Type B pancreatic cell (in vitro differentiated cells): Measurements from ENCODE around the gene GAPVD1. TPM values are rescaled to one million over a fixed set of nuclear protein-coding genes. Genes with fewer than 3 reads are reported as not detected.

Experiments used
- DNase-seq: peaks from one replicate; pipeline ENCODE4 v3.0.0; 2021; ENCODE audit warnings: mixed read lengths; ENCODE audit not compliant: unreplicated experiment; ENCODE audit errors: extremely low spot score
- H3K27ac Mint-ChIP-seq: 2 replicates; pipeline ENCODE4 v1.8.0; 2021; ENCODE audit warnings: mild to moderate bottlenecking, mixed read lengths
- H3K27me3 Mint-ChIP-seq: 2 replicates; pipeline ENCODE4 v1.8.0; 2021; ENCODE audit warnings: mixed read lengths
- H3K36me3 Mint-ChIP-seq: 2 replicates; pipeline ENCODE4 v1.8.0; 2021; ENCODE audit warnings: mixed read lengths
- H3K4me1 Mint-ChIP-seq: one replicate; pipeline ENCODE4 v1.8.0; 2021; ENCODE audit warnings: mixed read lengths; ENCODE audit not compliant: unreplicated experiment
- H3K4me3 Mint-ChIP-seq: 2 replicates; pipeline ENCODE4 v1.8.0; 2021; ENCODE audit warnings: mild to moderate bottlenecking, mixed read lengths
- H3K9me3 Mint-ChIP-seq: 2 replicates; pipeline ENCODE4 v1.8.0; 2021; ENCODE audit warnings: mixed read lengths
- total RNA-seq: library from RNA; stranded (reverse); gene quantifications from 2 replicates; pipeline ENCODE4 v1.2.1, GENCODE V29; 2021; ENCODE audit warnings: low replicate concordance
- TF ChIP-seq, protein P1 (sequence below): fragments of 200-600 bp; sonication (generic); conservative IDR thresholded peaks from 2 replicates; pipeline ENCODE4 v1.5.0; 2021; ENCODE audit warnings: antibody characterized with exemption, mild to moderate bottlenecking

Gene GAPVD1
- total RNA-seq, 1 donor from 2014 or later, result 44.4 TPM

DNA sequence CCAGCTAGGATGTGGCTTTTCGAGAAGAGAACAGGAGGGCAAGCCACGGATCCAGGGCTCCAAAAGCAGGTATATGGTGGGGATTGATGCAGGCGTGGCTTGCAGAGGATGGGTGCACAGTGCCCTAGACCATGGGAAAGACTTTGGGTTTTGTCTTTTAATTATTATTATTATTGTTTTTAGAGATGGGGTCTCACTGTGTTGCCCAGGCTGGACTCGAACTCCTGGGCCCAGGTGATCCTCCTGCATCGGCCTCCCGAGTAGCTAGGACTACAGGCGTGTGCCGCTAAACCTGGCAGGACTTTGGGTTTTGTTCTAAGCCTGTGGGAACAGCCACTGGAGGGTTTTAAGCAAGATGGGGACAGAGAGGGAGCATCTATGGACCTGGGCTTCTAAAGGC lies 152.0 kb downstream of the GAPVD1 start:
- Mint-ChIP-seq H3K4me1 (peaks cover 12% of the 10 kb centered on the region), H3K27me3 (peaks cover 9% of the 10 kb centered on the region), H3K9me3 (peaks cover 6% of the 10 kb centered on the region), H3K27ac (no peak overlapping the region), H3K4me3 (no peak overlapping the region), H3K36me3 (no peaks in the 10 kb centered on the region)
- DNase-seq, result no peak
- TF ChIP-seq, protein P1, sequence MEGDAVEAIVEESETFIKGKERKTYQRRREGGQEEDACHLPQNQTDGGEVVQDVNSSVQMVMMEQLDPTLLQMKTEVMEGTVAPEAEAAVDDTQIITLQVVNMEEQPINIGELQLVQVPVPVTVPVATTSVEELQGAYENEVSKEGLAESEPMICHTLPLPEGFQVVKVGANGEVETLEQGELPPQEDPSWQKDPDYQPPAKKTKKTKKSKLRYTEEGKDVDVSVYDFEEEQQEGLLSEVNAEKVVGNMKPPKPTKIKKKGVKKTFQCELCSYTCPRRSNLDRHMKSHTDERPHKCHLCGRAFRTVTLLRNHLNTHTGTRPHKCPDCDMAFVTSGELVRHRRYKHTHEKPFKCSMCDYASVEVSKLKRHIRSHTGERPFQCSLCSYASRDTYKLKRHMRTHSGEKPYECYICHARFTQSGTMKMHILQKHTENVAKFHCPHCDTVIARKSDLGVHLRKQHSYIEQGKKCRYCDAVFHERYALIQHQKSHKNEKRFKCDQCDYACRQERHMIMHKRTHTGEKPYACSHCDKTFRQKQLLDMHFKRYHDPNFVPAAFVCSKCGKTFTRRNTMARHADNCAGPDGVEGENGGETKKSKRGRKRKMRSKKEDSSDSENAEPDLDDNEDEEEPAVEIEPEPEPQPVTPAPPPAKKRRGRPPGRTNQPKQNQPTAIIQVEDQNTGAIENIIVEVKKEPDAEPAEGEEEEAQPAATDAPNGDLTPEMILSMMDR, result no peak

GRCh38 chr9:125415583-125416460 lies 154.2 kb downstream of the GAPVD1 start:
- no peak for DNase-seq
- Mint-ChIP-seq H3K36me3 (no peaks in the 10 kb centered on the region), H3K27me3 (no peaks in the 10 kb centered on the region), H3K4me1 (peaks cover 8% of the 10 kb centered on the region), H3K9me3 (no peaks in the 10 kb centered on the region), H3K4me3 (no peak overlapping the region), H3K27ac (no peak overlapping the region)
- TF ChIP-seq, protein P1, result no peak

DNA sequence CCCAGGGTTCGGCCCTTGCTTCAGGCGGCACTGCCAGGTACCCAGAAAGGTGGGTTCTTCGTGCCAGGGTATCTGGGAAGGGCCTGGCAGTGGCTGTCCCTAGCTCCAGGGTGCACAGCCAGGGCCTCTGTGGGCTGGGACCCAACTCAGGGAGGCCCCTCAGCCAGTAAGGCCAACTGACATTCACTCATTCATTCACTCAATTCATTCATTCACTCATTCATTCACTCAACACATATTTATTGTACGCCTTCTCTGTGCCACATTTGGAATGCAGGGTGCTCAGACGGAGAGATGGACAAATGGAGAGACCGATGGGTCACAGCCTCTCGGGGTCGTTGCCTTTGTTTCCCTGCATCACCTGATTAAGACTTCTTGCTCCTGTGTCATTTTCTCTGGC lies 154.9 kb downstream of the GAPVD1 start:
- no peaks in the 10 kb centered on the region for H3K27me3 Mint-ChIP-seq
- H3K4me1 Mint-ChIP-seq, result peaks cover 8% of the 10 kb centered on the region
- TF ChIP-seq, protein P1, result no peak
- H3K36me3 Mint-ChIP-seq, result no peaks in the 10 kb centered on the region
- H3K9me3 Mint-ChIP-seq, result no peaks in the 10 kb centered on the region
- no peak overlapping the region for H3K4me3 Mint-ChIP-seq
- H3K27ac Mint-ChIP-seq, result no peak overlapping the region
- DNase-seq, result no peak

Other genes with a start within 250 kb of the GAPVD1 start
- gene SCAI, start 118.3 kb upstream of the GAPVD1 start, total RNA-seq, result 10.5 and 12.8 TPM in 2 replicates
- gene PPP6C, start 72.0 kb upstream of the GAPVD1 start, total RNA-seq, result 30.2 and 35.2 TPM in 2 replicates
- gene RABEPK, start 61.3 kb upstream of the GAPVD1 start, total RNA-seq, result 14.9 and 19.0 TPM in 2 replicates
- gene HSPA5, start 20.5 kb upstream of the GAPVD1 start, total RNA-seq, result 269 and 299 TPM in 2 replicates